Urinary bladder (tissue), 4 donors: ENCODE measurements around the gene TMEM151A. TPM values are rescaled to one million over a fixed set of nuclear protein-coding genes. Genes with fewer than 3 reads are reported as not detected.
A peak's percentile ranks its signal among the peaks of the same experiment; 100 is the strongest.
"Not testable (repeated sequence)": the region's sequence is repeated elsewhere in the genome, so short reads cannot be mapped to it uniquely, and the experiment has no call there.

Experiments used
- DNase-seq: peaks from one replicate; pipeline ENCODE4 v3.0.0-alpha.2; 2015; ENCODE audit errors: extremely low spot score
- H3K27ac ChIP-seq: one replicate; pipeline ENCODE4 v1.5.1; 2013; ENCODE audit warnings: low read depth, mild to moderate bottlenecking, moderate library complexity
- H3K36me3 ChIP-seq: one replicate; pipeline ENCODE4 v1.6.1; 2013; ENCODE audit warnings: mild to moderate bottlenecking, moderate library complexity; ENCODE audit not compliant: insufficient read depth
- H3K4me1 ChIP-seq: one replicate; pipeline ENCODE4 v1.6.1; 2013; ENCODE audit warnings: mild to moderate bottlenecking, moderate library complexity; ENCODE audit not compliant: insufficient read depth
- H3K4me3 ChIP-seq: one replicate; pipeline ENCODE4 v1.5.1; 2013; ENCODE audit warnings: low read depth, low read length
- WGBS: extraction: QIAGEN DNeasy Blood & Tissue Kit; methylation state at CpG from one replicate; pipeline ENCODE4 v1.1.7; 2013; 5-methylcytosine and 5-hydroxymethylcytosine counted together
- polyA plus RNA-seq: library from polyadenylated mRNA; stranded (reverse); fragments of 200-250 nt; gene quantifications from one replicate; pipeline ENCODE4 v1.2.3, GENCODE V29; 2013
- total RNA-seq: library from RNA; depleted of rRNA; stranded (reverse); fragments of >200 nt; gene quantifications from one replicate; pipeline ENCODE4 v1.2.3, GENCODE V29; 2014
- donor health status: healthy with polysubstance abuse.
- donor health status: healthy.

TMEM151A gene
- total and polyA plus RNA-seq, 2 donors: 0.15 to 0.32 TPM

GRCh38 chr11:66312549-66313320 is 21.0 kb downstream of the TMEM151A start:
- Histone ChIP-seq H3K4me1 (no peaks in the 10 kb centered on the region), H3K36me3 (no peaks in the 10 kb centered on the region), H3K27ac (peak overlapping the region; percentile 86), H3K4me3 (peak overlapping the region; percentile 45)
- peak; percentile 96 for DNase-seq
- WGBS: 1% methylated on average over 52 of the region's 52 CpGs

GRCh38 chr11:66313321-66314185 is 21.9 kb downstream of the TMEM151A start:
- Histone ChIP-seq H3K36me3 (no peaks in the 10 kb centered on the region), H3K4me3 (peak overlapping the region; percentile 34), H3K27ac (peak overlapping the region; percentile 86), H3K4me1 (no peaks in the 10 kb centered on the region)
- WGBS: 21% methylated on average over 38 of the region's 38 CpGs
- peak; percentile 70 for DNase-seq

GRCh38 chr11:66314186-66314501 is 22.4 kb downstream of the TMEM151A start:
- H3K36me3 ChIP-seq: no peaks in the 10 kb centered on the region
- H3K27ac ChIP-seq: peak overlapping the region; percentile 86
- no peak for DNase-seq
- WGBS: 22% methylated on average over 1 of the region's 1 CpG
- no peak overlapping the region for H3K4me3 ChIP-seq
- H3K4me1 ChIP-seq: no peaks in the 10 kb centered on the region

GRCh38 chr11:66314561-66315497 is 23.1 kb downstream of the TMEM151A start:
- H3K27ac ChIP-seq: peak overlapping the region; percentile 42
- H3K36me3 ChIP-seq: no peaks in the 10 kb centered on the region
- H3K4me3 ChIP-seq: no peak overlapping the region
- WGBS: 64% methylated on average over 17 of the region's 17 CpGs
- H3K4me1 ChIP-seq: no peaks in the 10 kb centered on the region
- DNase-seq: no peak

- DNase-seq: no peak
- WGBS: 57% methylated on average over 14 of the region's 14 CpGs
- Histone ChIP-seq H3K4me3 (peak overlapping the region; percentile 55), H3K4me1 (no peaks in the 10 kb centered on the region), H3K36me3 (no peaks in the 10 kb centered on the region), H3K27ac (peak overlapping the region; percentile 42)
Observed at GRCh38 chr11:66315498-66315885, 23.8 kb downstream of the TMEM151A start.

GRCh38 chr11:66315921-66316811 is 24.5 kb downstream of the TMEM151A start:
- DNase-seq: no peak

GRCh38 chr11:66316849-66317251 is 25.2 kb downstream of the TMEM151A start, which contains the start of gene CD248:
Gene CD248 (minus strand): TSS chr11:66317044. CDS start chr11:66317027, 17 bp downstream.
- Histone ChIP-seq H3K4me1 (no peaks in the 10 kb centered on the region), H3K36me3 (no peaks in the 10 kb centered on the region), H3K4me3 (peak within 1 kb of the TSS; percentile 55), H3K27ac (peak within 1 kb of the TSS; percentile 80)
- 5% methylated on average over 29 of the region's 29 CpGs for WGBS
- no peak for DNase-seq

More at GRCh38 chr11:66315921-66316811, 24.5 kb downstream of the TMEM151A start:
- peak overlapping the region; percentile 55 for H3K4me3 ChIP-seq
- H3K36me3 ChIP-seq: no peaks in the 10 kb centered on the region
- no peaks in the 10 kb centered on the region for H3K4me1 ChIP-seq
- peak overlapping the region; percentile 45 for H3K27ac ChIP-seq
- WGBS: 32% methylated on average over 52 of the region's 52 CpGs

- Histone ChIP-seq H3K4me1 (no peaks in the 10 kb centered on the region), H3K4me3 (peak overlapping the region; percentile 55), H3K27ac (peak overlapping the region; percentile 80), H3K36me3 (no peaks in the 10 kb centered on the region)
- DNase-seq: no peak
- WGBS: 4% methylated on average over 14 of the region's 14 CpGs
Observed at GRCh38 chr11:66317322-66317722, 25.6 kb downstream of the TMEM151A start.

- WGBS: 23% methylated on average over 16 of the region's 16 CpGs
Observed at GRCh38 chr11:66317723-66318599, 26.3 kb downstream of the TMEM151A start.

GRCh38 chr11:66318600-66318970 is 26.9 kb downstream of the TMEM151A start:
- no peak for DNase-seq
- Histone ChIP-seq H3K4me3 (no peak overlapping the region), H3K4me1 (no peaks in the 10 kb centered on the region), H3K36me3 (no peaks in the 10 kb centered on the region), H3K27ac (no peak overlapping the region)
- WGBS: 66% methylated on average over 3 of the region's 3 CpGs

More at GRCh38 chr11:66317723-66318599, 26.3 kb downstream of the TMEM151A start:
- H3K27ac ChIP-seq: peak overlapping the region; percentile 57
- H3K4me1 ChIP-seq: no peaks in the 10 kb centered on the region
- no peak overlapping the region for H3K4me3 ChIP-seq
- DNase-seq: no peak
- no peaks in the 10 kb centered on the region for H3K36me3 ChIP-seq

GRCh38 chr11:66320289-66320688 is 28.6 kb downstream of the TMEM151A start:
- H3K4me3 ChIP-seq, H3K36me3 ChIP-seq, H3K27ac ChIP-seq, DNase-seq, H3K4me1 ChIP-seq: not testable (repeated sequence)
- WGBS: 100% methylated on average over 1 of the region's 2 CpGs

GRCh38 chr11:66320748-66321147 is 29.1 kb downstream of the TMEM151A start:
- not testable (repeated sequence) for H3K36me3 ChIP-seq, H3K27ac ChIP-seq, H3K4me1 ChIP-seq, H3K4me3 ChIP-seq, DNase-seq
- WGBS: 90% methylated on average over 6 of the region's 6 CpGs
